CD4-positive, alpha-beta T cell treated with Interleukin-6 at 100 ng/mL for 8 hours (primary cell): ENCODE measurements around the gene CPT1B.

Experiments used
- DNase-seq: peaks from one replicate; pipeline ENCODE4 v3.0.0-alpha.2; 2020; ENCODE audit warnings: mixed read lengths, low spot score

CPT1B gene

DNA sequence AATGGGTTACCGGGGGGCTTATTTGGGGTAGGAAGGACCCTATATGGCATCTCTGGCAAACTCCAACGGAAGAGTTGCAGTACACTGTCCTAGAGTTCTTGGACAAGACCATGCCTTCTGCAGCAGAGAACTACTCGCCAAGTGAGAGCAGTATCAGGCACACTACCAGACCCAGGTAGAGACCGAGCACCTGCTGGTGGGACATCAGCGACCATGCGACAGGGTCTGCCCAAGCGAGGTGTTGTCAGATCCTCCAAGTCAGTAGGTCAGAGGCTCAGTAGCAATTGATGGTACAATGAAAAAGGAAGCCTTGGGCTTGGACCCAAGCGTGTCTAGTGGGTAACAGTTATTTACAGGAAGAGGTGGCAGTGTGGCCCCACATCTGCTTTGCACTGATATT, 7.6 kb upstream of the CPT1B start:
- DNase-seq = no peak

- no peak for DNase-seq
Observed at GRCh38 chr22:50585238-50585637, 7.0 kb upstream of the CPT1B start.

GRCh38 chr22:50584106-50585096, 6.2 kb upstream of the CPT1B start:
- DNase-seq = no peak

GRCh38 chr22:50583294-50583861, 5.2 kb upstream of the CPT1B start:
- no peak for DNase-seq

DNA sequence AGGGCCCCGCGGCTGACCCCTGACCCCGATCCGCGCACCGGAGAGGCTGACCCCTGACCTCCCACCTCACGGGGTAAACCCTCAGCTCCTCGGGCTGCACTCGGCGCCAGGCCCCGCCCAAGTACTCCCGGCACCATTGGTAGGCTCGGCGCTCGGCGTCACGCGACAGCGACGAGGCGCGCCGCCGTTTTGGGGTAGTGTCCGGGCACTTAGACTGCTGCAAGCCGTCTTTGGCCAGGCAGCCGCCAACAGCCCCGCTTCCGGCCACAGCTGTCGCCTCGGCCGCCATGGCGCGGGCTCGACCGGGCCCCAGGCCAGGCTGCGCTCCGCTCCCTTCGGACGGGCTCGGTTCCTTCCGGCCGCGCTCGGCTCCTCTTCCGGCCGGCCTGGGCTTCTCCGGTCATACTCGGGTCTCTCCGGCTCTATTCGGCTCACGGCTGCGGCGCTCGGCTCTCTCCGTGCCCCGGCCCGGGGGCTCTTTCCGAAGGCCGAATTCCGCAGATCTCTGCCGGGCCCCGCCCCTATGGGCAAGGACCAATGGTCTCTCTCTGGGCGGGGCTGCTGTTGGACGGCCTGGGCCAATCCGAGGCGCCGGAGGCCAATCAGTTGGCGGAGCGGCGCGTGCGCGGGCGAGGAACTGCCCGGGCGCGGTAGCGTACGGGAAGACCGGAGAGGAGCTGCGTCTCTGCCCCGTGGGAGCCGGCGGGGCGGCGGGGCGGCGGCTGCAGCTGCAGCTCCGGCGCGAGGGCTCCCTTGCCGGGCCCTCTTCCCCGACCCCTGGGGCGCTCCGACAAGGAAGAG, 4.5 kb upstream of the CPT1B start, which contains the start of gene CHKB:
TSS of gene CHKB (minus strand) at position 357 of the 801 bp plus-strand sequence. CDS start at position 289, 68 bp downstream.
- peak; percentile 98 for DNase-seq

DNA sequence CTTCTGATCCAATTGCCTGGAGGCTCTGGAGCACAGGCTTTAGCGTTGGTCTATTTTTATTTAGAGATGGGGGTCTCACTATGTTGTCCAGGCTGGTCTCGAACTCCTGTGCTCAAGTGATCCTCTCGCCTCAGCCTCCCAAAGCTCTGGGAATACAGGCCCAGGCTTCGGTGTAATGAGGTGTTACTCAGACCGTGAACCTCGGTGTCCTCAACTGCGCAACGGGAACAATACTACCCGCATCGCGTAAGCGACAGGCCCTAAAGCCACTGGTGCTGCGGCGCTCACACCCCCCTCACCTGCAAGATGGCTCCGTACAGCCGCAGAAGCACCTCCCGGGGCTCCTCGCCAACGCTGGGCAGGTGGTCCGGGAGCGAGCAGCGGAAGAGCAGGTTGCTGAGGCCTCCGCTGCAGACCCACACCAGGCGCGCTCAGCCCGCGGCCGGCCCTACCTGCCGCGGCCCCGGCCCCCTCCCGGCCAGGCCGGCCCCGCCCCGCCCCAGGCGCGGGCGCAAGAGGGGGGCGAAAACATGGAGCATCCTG, 3.8 kb upstream of the CPT1B start:
- no peak for DNase-seq

DNA sequence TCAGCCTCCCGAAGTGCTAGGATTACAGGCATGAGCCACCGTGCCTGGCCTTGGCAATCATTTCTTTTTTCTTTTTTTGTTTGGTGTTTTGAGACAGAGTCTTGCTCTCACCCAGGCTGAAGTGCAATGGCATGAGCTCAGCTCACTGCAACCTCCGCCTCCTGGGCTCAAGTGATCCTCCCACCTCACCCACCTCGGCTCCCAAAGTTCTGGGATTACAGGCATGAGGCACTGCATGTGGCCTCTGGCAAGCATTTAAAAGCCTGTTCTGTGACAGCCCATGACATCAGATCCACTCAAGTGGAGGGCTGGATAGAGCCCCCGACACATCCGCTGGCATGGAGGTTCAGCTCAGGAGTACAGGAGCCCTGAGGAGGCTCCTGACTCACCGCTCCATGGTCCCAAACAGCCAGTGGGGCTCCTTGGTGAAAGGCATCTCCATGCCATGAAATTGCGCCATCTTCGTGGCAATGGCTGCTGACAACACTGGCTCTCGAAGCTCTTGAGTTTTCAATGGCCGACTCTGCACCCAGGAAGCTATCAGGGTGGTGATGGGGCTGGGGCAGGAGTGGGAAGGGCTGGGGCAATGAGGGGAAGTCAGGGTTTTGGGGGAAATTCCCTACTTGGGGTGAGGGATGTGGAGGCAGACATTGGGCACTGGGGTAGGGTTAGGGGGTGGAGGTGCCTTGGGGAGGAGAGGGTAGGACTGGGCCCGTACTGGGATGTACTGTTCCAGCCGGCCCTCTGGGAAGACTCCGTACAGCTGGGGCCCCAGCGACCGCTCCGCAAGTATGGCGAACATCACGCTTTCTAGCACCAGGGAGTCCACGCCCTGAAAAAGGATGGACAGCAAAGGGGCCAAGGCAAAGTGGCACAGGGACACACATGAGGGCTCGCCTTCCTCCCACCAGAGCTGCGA, 3.1 kb upstream of the CPT1B start:
- no peak for DNase-seq

DNA sequence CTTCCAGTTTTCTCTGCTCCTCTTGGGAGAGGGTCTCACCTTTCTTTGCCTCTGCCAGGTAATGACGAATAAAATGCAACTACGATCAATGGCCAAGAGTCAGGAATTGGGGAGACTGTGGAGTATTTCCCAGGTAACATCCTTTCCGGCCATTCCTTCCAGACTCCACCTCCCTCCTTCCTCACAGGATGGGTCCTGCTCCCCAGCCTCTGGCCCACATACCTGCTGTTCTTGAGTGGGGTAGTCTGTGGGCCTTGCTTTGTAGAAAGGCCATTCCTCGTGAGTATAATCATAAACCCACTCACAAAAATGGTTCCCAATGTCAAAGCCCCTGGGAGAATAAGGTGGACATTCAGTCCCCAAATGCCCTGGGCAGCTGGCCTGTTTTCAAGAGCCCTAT, 1.5 kb upstream of the CPT1B start:
- no peak for DNase-seq

- DNase-seq = no peak
Observed at GRCh38 chr22:50578776-50579310, 616 bp upstream of the CPT1B start.

- DNase-seq = no peak
Observed at GRCh38 chr22:50577697-50577986, 585 bp downstream of the CPT1B start.

GRCh38 chr22:50576806-50577696, 1.2 kb downstream of the CPT1B start:
- no peak for DNase-seq

DNA sequence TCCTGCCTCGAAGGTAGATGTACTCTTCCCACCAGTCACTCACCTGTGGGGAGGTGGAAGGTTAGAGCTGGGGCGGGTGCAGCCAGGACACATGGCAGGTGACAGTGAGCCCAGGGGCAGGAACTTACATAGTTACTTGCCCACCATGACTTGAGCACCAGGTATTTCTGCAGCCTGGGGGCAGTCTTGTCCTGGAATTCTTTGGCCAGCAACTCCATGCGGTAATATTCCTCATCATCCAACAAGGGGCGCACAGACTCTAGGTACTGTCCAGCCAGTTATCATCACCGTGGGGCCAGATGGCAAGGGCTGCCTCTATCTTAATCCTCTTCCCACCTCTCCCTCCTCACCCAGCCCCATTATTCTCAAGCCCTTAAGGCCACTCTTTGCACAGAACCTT, 2.2 kb downstream of the CPT1B start:
- no peak for DNase-seq

- DNase-seq = no peak
Observed at GRCh38 chr22:50575426-50575941, 2.7 kb downstream of the CPT1B start.

DNA sequence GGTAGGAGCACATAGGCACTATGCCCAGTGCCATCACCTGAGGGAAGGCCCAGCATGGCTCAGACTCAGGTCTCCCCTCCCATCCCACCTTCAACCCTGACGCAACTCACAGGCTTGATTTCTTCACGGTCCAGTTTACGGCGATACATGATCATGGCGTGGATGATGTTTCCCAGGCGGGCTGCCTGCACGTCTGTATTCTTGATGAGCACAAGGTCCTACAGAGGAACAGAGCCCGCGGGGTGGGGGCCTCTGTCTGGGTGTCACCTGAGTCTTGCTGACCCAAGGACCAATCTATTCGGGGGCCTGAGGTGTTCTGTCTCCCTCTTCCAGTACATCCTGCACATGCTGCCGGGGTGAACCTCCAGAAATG, 3.9 kb downstream of the CPT1B start:
- no peak for DNase-seq

DNA sequence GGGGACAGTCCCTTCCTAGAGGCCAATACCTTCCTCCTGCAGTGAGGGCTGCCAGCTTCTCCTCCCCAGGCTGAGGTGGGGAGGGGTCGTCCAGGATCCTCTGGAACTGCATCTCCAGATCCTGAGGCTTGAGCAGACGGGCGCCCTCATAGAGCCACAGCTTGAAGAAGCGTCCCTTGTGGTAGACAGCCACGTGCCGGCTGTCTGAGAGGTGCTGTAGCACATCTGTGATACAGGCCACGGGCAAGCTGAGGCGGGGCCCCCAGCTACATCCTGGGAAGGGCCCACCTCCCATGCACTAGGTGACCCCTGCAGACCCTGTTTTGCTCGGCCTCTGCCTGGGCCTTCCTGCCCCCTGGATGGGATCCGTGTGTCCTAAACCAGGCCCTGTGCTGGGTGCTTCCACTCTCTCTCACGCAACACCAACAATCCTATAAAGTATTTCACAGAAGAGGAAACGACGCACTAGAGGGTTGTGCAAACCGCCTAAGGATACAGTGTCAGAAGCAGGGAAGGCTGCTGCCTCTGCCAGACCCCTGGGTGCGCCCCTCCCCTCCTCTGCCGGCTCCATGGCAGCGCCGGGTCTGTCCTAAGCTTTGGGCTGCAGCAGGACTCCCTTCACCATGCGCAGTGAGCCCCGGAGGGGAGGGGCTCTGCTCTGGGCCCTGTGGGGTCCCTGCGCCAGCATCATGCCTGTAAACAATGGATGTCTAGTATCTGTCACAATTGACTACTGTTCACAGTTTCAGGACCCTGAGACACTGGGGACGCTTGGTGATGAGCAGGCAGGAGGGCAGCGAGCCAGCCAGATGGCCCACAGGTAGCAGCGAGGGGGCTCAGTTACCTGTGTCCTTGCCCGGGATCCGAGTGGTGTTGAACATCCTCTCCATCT, 4.5 kb downstream of the CPT1B start:
- DNase-seq = no peak

- DNase-seq = no peak
Observed at GRCh38 chr22:50572965-50573364, 5.3 kb downstream of the CPT1B start.

DNA sequence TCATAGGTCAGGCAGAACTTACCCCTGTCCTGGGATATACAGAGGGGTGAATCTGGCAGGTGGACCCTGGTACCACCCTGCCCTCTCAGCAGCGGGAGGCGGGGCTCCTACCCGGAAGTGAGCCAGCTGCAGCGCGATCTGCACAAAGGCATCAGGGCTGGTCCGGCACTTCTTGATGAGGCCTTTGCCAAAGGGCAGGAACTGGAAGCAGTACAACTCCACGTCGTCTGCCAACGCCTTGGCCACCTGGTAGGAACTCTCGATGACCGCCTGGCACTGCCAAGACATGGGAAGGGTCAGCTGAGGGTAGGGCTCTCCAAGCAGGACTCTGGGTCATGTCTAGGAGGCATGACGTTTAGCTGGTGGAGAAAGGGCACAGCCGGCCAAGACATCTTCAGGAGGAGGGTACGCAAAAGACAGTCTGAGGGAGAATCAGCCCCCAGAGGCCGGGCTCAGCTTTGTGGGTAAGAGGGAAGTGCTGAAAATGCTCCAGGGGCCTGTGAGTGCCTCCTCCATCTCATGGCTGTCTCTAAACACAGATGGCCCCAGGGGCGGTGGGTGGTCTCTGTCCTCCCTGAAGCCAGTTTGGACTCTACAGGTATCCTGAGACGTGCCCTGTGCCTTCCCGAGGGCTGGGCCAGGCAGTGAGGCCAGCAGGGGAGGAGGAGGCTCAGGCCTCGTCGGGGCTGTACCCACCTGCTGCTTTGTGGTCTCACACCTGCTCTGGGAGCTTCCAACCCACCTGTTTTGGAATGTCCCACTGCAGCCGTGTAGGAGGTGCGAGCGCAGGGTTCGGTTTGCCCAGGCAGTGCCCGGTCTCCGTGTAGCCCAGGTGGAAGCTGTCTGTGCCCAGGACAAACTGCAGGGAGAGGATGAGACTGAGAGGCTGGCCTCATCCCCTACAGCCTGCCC, 6.7 kb downstream of the CPT1B start:
- no peak for DNase-seq

DNA sequence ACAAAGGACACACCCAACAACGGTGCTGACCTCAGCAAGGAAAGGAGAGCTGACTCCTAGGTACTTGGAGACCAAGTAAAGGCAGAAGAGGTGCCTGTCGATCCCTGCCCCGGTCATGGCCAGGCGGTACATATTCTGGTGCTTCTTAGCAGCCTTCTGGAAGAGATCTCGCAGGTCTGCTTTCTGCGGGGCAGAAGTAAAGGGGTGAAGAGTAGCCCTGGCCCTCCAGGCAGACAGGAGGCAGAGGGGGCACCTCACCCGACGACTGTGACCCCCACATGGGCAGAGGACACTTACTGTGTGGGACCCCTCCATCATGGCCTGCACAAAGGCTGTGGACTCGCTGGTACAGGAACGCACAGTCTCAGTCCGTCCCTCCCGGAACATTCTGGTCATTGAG, 7.4 kb downstream of the CPT1B start:
- no peak for DNase-seq
